Lung (tissue), 12 donors: Measurements from ENCODE around the gene LDLRAD4. TPM values are rescaled to one million over a fixed set of nuclear protein-coding genes. Genes with fewer than 3 reads are reported as not detected.

ENCODE experiments used
- ATAC-seq: fragments of 200-7000 bp; cut with Tn5 transposase; one replicate; pipeline ENCODE4 v1.9.1; 2020; ENCODE audit warnings: moderate number of reproducible peaks; ENCODE audit not compliant: insufficient read depth, low FRiP score
- DNase-seq, 3 donors: peaks; one replicate each; pipeline ENCODE4 v3.0.0-alpha.2; 2013 to 2017
- H3K27ac ChIP-seq, 2 donors: one replicate each; pipeline ENCODE4 v1.5.1; 2013; ENCODE audit warnings: mild to moderate bottlenecking in 2 of 2, moderate library complexity in 2 of 2, control low read depth in 1 of 2, inconsistent platforms in 1 of 2, low read depth in 1 of 2, low read length in 1 of 2
- H3K27me3 ChIP-seq, 3 donors: one replicate each; pipeline ENCODE4 v1.5.1; 2013; ENCODE audit warnings: low read length in 2 of 3; ENCODE audit not compliant: control insufficient read depth in 3 of 3, insufficient read depth in 3 of 3
- H3K36me3 ChIP-seq, 4 donors: one replicate each; pipeline ENCODE4 v1.5.1; 2013; ENCODE audit warnings: low read length in 4 of 4, mild to moderate bottlenecking in 1 of 4, moderate library complexity in 1 of 4; ENCODE audit not compliant: control insufficient read depth in 4 of 4, insufficient read depth in 4 of 4
- H3K4me1 ChIP-seq, 5 donors: one replicate each; pipeline ENCODE4 v1.5.1; 2013; ENCODE audit warnings: low read length in 5 of 5, mild to moderate bottlenecking in 2 of 5, moderate library complexity in 1 of 5; ENCODE audit not compliant: control insufficient read depth in 5 of 5, insufficient read depth in 5 of 5
- H3K4me3 ChIP-seq: one replicate; pipeline ENCODE4 v1.5.1; 2013; ENCODE audit warnings: mild to moderate bottlenecking, control low read depth, moderate library complexity
- H3K9ac ChIP-seq, 2 donors: one replicate each; pipeline ENCODE4 v1.5.1; 2013; ENCODE audit warnings: low read length in 2 of 2, control low read depth in 1 of 2; ENCODE audit not compliant: insufficient read depth in 1 of 2
- H3K9me3 ChIP-seq, 4 donors: one replicate each; pipeline ENCODE4 v1.5.1; 2013; ENCODE audit warnings: low read length in 3 of 4, mild to moderate bottlenecking in 1 of 4, moderate library complexity in 1 of 4; ENCODE audit not compliant: control insufficient read depth in 4 of 4, insufficient read depth in 3 of 4
- WGBS, 2 donors: extraction: QIAGEN DNeasy Blood & Tissue Kit; methylation state at CpG; one replicate each; pipeline ENCODE4 v1.1.7; 2013; 5-methylcytosine and 5-hydroxymethylcytosine counted together
- polyA plus RNA-seq, 2 donors: library from polyadenylated mRNA; stranded (reverse); fragments of 200-250 nt; gene quantifications; one replicate each; pipeline ENCODE4 v1.2.1, GENCODE V29; 2013
- total RNA-seq, 2 donors: library from RNA; depleted of rRNA in 1 of 2; stranded (reverse); fragments of >200 nt in 1 of 2; gene quantifications; one replicate each; pipeline ENCODE4 v1.2.1, GENCODE V29; 2014 to 2021
- TF ChIP-seq, protein P1 (sequence below): IDR thresholded peaks from 2 replicates; pipeline ENCODE4 v1.5.1; 2012; ENCODE audit warnings: mild to moderate bottlenecking; ENCODE audit errors: control extremely low read depth, extremely low read depth
- donor health status: control.
- donor health status: control.
- donor health status: Bipolar disorder and iron deficiency.
- donor health status: healthy.
- donor health status: DM: yes; HTN: yes; CAD: no.

Gene LDLRAD4
- total and polyA plus RNA-seq, 4 donors = 3.2 to 62.4 (median 19.9) TPM

DNA sequence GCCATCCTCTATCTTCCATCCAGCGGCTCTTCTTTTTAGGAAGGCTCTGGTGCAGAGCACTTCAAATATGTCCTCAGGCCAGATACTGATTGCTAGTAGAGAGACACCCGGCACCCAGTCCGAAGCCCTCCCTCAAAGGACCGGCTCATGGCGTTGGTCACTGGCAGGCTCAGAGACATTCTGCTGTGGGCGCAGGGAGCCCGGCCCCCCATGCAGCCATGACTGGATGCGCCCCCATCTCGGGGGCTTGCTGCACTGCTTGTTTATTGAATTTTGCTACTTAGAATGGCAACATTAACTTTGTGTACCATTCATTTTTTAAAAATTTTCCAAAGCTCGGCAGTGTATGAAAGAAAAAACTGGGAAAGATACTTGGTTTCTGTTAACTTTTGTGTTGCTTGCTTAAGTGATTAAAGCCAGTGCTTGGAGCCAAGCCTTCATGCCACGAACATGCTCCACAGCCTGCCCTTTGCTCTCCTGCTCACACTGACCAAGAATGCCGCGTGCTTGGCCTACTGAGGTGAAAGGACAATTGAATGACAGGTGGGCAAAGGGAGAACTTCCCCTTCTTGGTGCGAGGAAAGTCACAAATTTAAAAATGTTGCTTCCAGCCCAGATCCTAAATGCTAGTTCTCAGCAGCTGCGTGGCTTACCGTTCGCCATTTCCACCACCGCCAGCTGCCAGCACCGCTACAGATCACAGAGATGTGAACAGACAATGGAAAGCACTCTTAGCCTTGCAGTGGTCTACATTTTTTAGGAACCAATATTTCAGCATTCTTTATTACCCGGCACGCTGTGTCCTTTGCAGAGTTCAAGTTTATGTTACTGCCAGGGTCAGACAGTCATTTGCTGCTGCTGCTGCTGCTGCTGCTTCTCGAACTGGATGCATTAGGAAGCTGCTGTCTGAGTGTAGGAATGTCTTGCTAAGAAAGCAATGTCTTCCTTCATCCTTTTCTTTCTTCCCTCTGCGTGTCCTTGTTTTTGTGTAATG is 431.1 kb downstream of the LDLRAD4 start:
- Histone ChIP-seq H3K9me3 (no peaks in the 10 kb centered on the region), H3K4me3 (no peak overlapping the region), H3K9ac (no peak overlapping the region), H3K36me3 (peaks cover 0 to 7% (median 0%) of the 10 kb centered on the region in 4 donors), H3K4me1 (peaks cover 0 to 5% (median 0%) of the 10 kb centered on the region in 5 donors), H3K27me3 (no peaks in the 10 kb centered on the region), H3K27ac (no peak overlapping the region)
- 85% methylated on average over 23 of the region's 23 CpGs for WGBS, 2 donors
- ATAC-seq = no peak
- TF ChIP-seq, protein P1, sequence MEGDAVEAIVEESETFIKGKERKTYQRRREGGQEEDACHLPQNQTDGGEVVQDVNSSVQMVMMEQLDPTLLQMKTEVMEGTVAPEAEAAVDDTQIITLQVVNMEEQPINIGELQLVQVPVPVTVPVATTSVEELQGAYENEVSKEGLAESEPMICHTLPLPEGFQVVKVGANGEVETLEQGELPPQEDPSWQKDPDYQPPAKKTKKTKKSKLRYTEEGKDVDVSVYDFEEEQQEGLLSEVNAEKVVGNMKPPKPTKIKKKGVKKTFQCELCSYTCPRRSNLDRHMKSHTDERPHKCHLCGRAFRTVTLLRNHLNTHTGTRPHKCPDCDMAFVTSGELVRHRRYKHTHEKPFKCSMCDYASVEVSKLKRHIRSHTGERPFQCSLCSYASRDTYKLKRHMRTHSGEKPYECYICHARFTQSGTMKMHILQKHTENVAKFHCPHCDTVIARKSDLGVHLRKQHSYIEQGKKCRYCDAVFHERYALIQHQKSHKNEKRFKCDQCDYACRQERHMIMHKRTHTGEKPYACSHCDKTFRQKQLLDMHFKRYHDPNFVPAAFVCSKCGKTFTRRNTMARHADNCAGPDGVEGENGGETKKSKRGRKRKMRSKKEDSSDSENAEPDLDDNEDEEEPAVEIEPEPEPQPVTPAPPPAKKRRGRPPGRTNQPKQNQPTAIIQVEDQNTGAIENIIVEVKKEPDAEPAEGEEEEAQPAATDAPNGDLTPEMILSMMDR = no peak
- DNase-seq = peak; percentile 47 to 56 (median 48)

GRCh38 chr18:13653746-13654433 is 435.3 kb downstream of the LDLRAD4 start:
- DNase-seq (no peak), ATAC-seq (no peak)
- WGBS, 2 donors = 65 to 77% methylated on average over 13 of the region's 13 CpGs
- H3K27me3 ChIP-seq = no peaks in the 10 kb centered on the region
- H3K4me1 ChIP-seq = peaks cover 0 to 5% (median 0%) of the 10 kb centered on the region in 5 donors
- H3K36me3 ChIP-seq = no peaks in the 10 kb centered on the region
- TF ChIP-seq, protein P1 = no peak
- no peak overlapping the region for H3K9ac ChIP-seq
- no peak overlapping the region for H3K27ac ChIP-seq
- no peaks in the 10 kb centered on the region for H3K9me3 ChIP-seq
- no peak overlapping the region for H3K4me3 ChIP-seq

- Histone ChIP-seq H3K9me3 (no peaks in the 10 kb centered on the region), H3K9ac (no peak overlapping the region), H3K4me3 (no peak overlapping the region), H3K4me1 (peaks cover 0 to 6% (median 1%) of the 10 kb centered on the region in 5 donors), H3K36me3 (no peaks in the 10 kb centered on the region), H3K27me3 (no peaks in the 10 kb centered on the region), H3K27ac (no peak overlapping the region)
- 54 to 74% methylated on average over 7 of the region's 7 CpGs for WGBS, 2 donors
- ATAC-seq (no peak), DNase-seq (no peak)
- TF ChIP-seq, protein P1 = no peak
Measured at GRCh38 chr18:13657974-13658373, 439.4 kb downstream of the LDLRAD4 start.
